ENCODE data around the gene FMNL2.

GRCh38 chr2:152566728-152567069 lies 231.7 kb downstream of the FMNL2 start:
- TF ChIP-seq POLR2A (IDR thresholded peaks at IDR 0.05) (no peak), CTCF (IDR thresholded peaks at IDR 0.05) (no peak)

All from esophagus squamous epithelium (tissue), 4 donors.